HCT116 (cell line): ENCODE data around the gene SERPINB12.

Experiments used
- ATF3 ChIP-seq: IDR thresholded peaks from 2 replicates; pipeline ENCODE4 v1.6.1; 2012
- CTCF ChIP-seq, 3 experiments: fragments of 200-600 bp in 1 of 3; sonication (generic) in 1 of 3; IDR thresholded peaks in 2 of 3; conservative IDR thresholded peaks in 1 of 3; 2 replicates each; pipeline ENCODE4 v1.5.1; 2012 to 2017; ENCODE audit warnings: low read depth in 2 of 3, low read length in 2 of 3, antibody characterized with exemption in 1 of 3, borderline replicate concordance in 1 of 3, control low read depth in 1 of 3, mild to moderate bottlenecking in 1 of 3, mixed read lengths in 1 of 3, mixed run types in 1 of 3, moderate library complexity in 1 of 3; ENCODE audit not compliant: insufficient read depth in 1 of 3
- EGR1 ChIP-seq: IDR thresholded peaks from 2 replicates; pipeline ENCODE4 v1.6.1; 2012; ENCODE audit warnings: low read depth
- EZH2 ChIP-seq: fragments of 200-600 bp; sonication (generic); IDR thresholded peaks from 2 replicates; pipeline ENCODE4 v1.6.1; 2017; ENCODE audit warnings: antibody characterized with exemption, mixed run types
- EZH2phosphoT487 ChIP-seq: fragments of 200-600 bp; IDR thresholded peaks from 2 replicates; pipeline ENCODE4 v1.6.1; 2018; ENCODE audit warnings: antibody characterized with exemption, borderline replicate concordance
- MAX ChIP-seq: IDR thresholded peaks from 2 replicates; pipeline ENCODE4 v1.6.1; 2012
- POLR2A ChIP-seq: IDR thresholded peaks from 2 replicates; pipeline ENCODE4 v1.7.0; 2011; ENCODE audit warnings: borderline replicate concordance; ENCODE audit not compliant: insufficient read depth, insufficient read length; ENCODE audit errors: extremely low read depth
- POLR2AphosphoS5 ChIP-seq: IDR thresholded peaks from 2 replicates; pipeline ENCODE4 v1.6.1; 2011; ENCODE audit warnings: mild to moderate bottlenecking, low read depth, low read length, moderate library complexity
- RAD21 ChIP-seq: IDR thresholded peaks from 2 replicates; pipeline ENCODE4 v1.6.1; 2012; ENCODE audit warnings: low read depth, mild to moderate bottlenecking
- SIN3A ChIP-seq: IDR thresholded peaks from 2 replicates; pipeline ENCODE4 v1.6.1; 2012; ENCODE audit warnings: low read depth
- SRF ChIP-seq: IDR thresholded peaks from 2 replicates; pipeline ENCODE4 v1.6.1; 2012; ENCODE audit warnings: low read depth

DNA sequence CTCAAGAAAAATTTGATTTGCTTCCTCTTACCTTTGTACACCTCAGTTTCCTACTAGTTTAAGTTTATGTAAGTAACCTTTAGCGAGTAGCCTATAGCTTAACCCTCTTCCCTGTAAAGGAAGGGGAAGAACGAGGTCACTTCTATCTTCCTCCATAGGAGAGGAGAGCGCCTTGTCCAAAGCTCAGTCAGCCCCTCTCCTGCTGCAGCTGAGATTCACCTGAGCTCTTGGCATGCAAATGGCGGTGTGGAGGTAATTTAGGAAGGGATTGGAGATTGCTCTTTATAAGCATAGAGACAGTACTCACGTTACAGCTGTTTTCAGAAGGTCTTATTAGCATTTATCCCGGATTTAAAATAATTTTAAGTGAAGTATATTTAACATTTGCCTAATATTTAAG lies 27.8 kb upstream of the SERPINB12 start:
- TF ChIP-seq CTCF (IDR thresholded peaks at IDR 0.05 in 2 of 3, conservative IDR thresholded peaks at IDR 0.05 in 1 of 3; ENCODE audit: borderline replicate concordance in 1 of 3, insufficient read depth in 1 of 3, low read depth in 2 of 3, low read length in 2 of 3), result no peak
- no peak for TF ChIP-seq POLR2A
- no peak for TF ChIP-seq SIN3A
- no peak for TF ChIP-seq SRF
- TF ChIP-seq RAD21, result no peak
- TF ChIP-seq MAX, result no peak
- no peak for TF ChIP-seq EZH2
- no peak for TF ChIP-seq POLR2AphosphoS5
- no peak for TF ChIP-seq EZH2phosphoT487
- TF ChIP-seq ATF3, result no peak
- TF ChIP-seq EGR1, result no peak
